SK-N-SH (cell line): Measurements from ENCODE around the gene WDHD1. TPM values are rescaled to one million over a fixed set of nuclear protein-coding genes. Genes with fewer than 3 reads are reported as not detected.

ENCODE experiments used
- CTCF ChIA-PET: fragments of 300-600, 350-600 bp; formaldehyde crosslinking; extraction: SDS; loops from one replicate; lab custom pipeline; 2021; lab: Yijun Ruan, JAX
- POLR2A ChIA-PET: fragments of 350-600 bp; sonication (Branson Sonifier 250); formaldehyde crosslinking; extraction: SDS; loops from one replicate; lab custom pipeline; 2020; ENCODE audit warnings: antibody characterized with exemption, inconsistent platforms; lab: Yijun Ruan, JAX
- DNase-seq: peaks from one replicate; pipeline ENCODE4 v3.0.0; 2012
- H2AFZ ChIP-seq: fragments of 200-600 bp; sonication (generic); 2 replicates; pipeline ENCODE4 v1.8.1; 2016; ENCODE audit warnings: antibody characterized with exemption, mild to moderate bottlenecking, low read depth
- H3F3A ChIP-seq: fragments of 200-600 bp; sonication (generic); replicated peaks from 2 replicates; pipeline ENCODE3; 2016; ENCODE audit warnings: antibody characterized with exemption, mild to moderate bottlenecking; ENCODE audit not compliant: insufficient read depth
- H3K27ac ChIP-seq, 2 experiments: fragments of 200-500 bp in 1 of 2; fragments of 200-600 bp in 1 of 2; sonication (Bioruptor generic) in 1 of 2; sonication (generic), shearing (Covaris generic) in 1 of 2; 2 replicates each; pipeline versions ENCODE4 v1.5.1 to v1.6.1; 2014 to 2016; ENCODE audit warnings: low read depth in 2 of 2, inconsistent platforms in 1 of 2, low read length in 1 of 2, mild to moderate bottlenecking in 1 of 2, mixed read lengths in 1 of 2
- H3K27me3 ChIP-seq: fragments of 200-600 bp; sonication (generic), shearing (Covaris generic); 2 replicates; pipeline ENCODE4 v1.6.1; 2016; ENCODE audit warnings: mixed run types; ENCODE audit not compliant: insufficient read depth
- H3K36me3 ChIP-seq, 2 experiments: fragments of 200-500 bp in 1 of 2; fragments of 200-600 bp in 1 of 2; sonication (Bioruptor generic) in 1 of 2; sonication (generic) in 1 of 2; replicated peaks in 1 of 2; 2 replicates each; pipeline versions ENCODE3 to v1.5.1; 2014 to 2016; ENCODE audit warnings: low read length in 1 of 2, mild to moderate bottlenecking in 1 of 2; ENCODE audit not compliant: insufficient read depth in 2 of 2, control insufficient read depth in 1 of 2
- H3K4me1 ChIP-seq, 2 experiments: fragments of 200-500 bp in 1 of 2; fragments of 200-600 bp in 1 of 2; sonication (Bioruptor generic) in 1 of 2; sonication (generic), shearing (Covaris generic) in 1 of 2; 2 replicates each; pipeline versions ENCODE4 v1.5.1 to v1.6.1; 2014 to 2016; ENCODE audit warnings: low read depth in 1 of 2, low read length in 1 of 2, mixed run types in 1 of 2; ENCODE audit not compliant: insufficient read depth in 2 of 2, control insufficient read depth in 1 of 2
- H3K4me2 ChIP-seq: fragments of 200-600 bp; sonication (generic), shearing (Covaris generic); 2 replicates; pipeline ENCODE4 v1.6.1; 2017; ENCODE audit warnings: mixed run types
- H3K4me3 ChIP-seq, 2 experiments: fragments of 200-500 bp in 1 of 2; fragments of 200-600 bp in 1 of 2; sonication (Bioruptor generic) in 1 of 2; sonication (generic), shearing (Covaris generic) in 1 of 2; 2 replicates each; pipeline versions ENCODE4 v1.5.1 to v1.8.1; 2014 to 2016; ENCODE audit warnings: low read depth in 2 of 2, inconsistent platforms in 1 of 2, low read length in 1 of 2, mild to moderate bottlenecking in 1 of 2, mixed read lengths in 1 of 2, moderate library complexity in 1 of 2
- H3K79me2 ChIP-seq: fragments of 200-600 bp; sonication (generic); 2 replicates; pipeline ENCODE4 v1.8.1; 2017; ENCODE audit warnings: mild to moderate bottlenecking; ENCODE audit not compliant: insufficient read depth
- H3K9ac ChIP-seq: fragments of 200-600 bp; sonication (generic); 2 replicates; pipeline ENCODE4 v1.6.1; 2017; ENCODE audit warnings: mixed run types
- H3K9me2 ChIP-seq: fragments of 200-600 bp; sonication (generic); 2 replicates; pipeline ENCODE4 v1.6.1; 2017; ENCODE audit warnings: mixed run types
- H3K9me3 ChIP-seq: fragments of 200-600 bp; sonication (generic); 2 replicates; pipeline ENCODE4 v1.6.1; 2017; ENCODE audit warnings: mixed run types, mild to moderate bottlenecking, moderate library complexity
- H4K20me1 ChIP-seq: fragments of 200-600 bp; sonication (generic); 2 replicates; pipeline ENCODE4 v1.6.1; 2017; ENCODE audit warnings: mild to moderate bottlenecking, mixed run types; ENCODE audit not compliant: insufficient read depth
- EP300 ChIP-seq, 2 experiments: IDR thresholded peaks; 2 replicates each; pipeline versions ENCODE4 v1.4.0 to v1.6.1; 2012; ENCODE audit warnings: borderline replicate concordance in 1 of 2, low read depth in 1 of 2, low read length in 1 of 2
- EZH2phosphoT487 ChIP-seq: fragments of 200-600 bp; sonication (generic); IDR thresholded peaks from 2 replicates; pipeline ENCODE4 v1.6.1; 2017; ENCODE audit warnings: low read depth, mixed run types, mild to moderate bottlenecking, antibody characterized with exemption, moderate library complexity, borderline replicate concordance
- FOXJ3 ChIP-seq: sonication (generic); formaldehyde crosslinking; IDR thresholded peaks from 2 replicates; pipeline ENCODE4 v1.5.1; 2020; ENCODE audit warnings: mild to moderate bottlenecking, missing genetic modification reagents
- GABPA ChIP-seq: IDR thresholded peaks from 2 replicates; pipeline ENCODE4 v1.4.0; 2012; ENCODE audit warnings: low read depth, mild to moderate bottlenecking
- GATA2 ChIP-seq: sonication (generic); formaldehyde crosslinking; IDR thresholded peaks from 2 replicates; pipeline ENCODE4 v1.5.0; 2020; ENCODE audit warnings: mild to moderate bottlenecking, missing genetic modification reagents
- JUND ChIP-seq: IDR thresholded peaks from 2 replicates; pipeline ENCODE4 v1.4.0; 2012
- MXI1 ChIP-seq: IDR thresholded peaks from 2 replicates; pipeline ENCODE4 v1.6.1; 2012; ENCODE audit warnings: mild to moderate bottlenecking, low read depth, low read length, improper control_type of control experiment
- NFIC ChIP-seq: IDR thresholded peaks from 2 replicates; pipeline ENCODE4 v1.4.0; 2012; ENCODE audit warnings: borderline replicate concordance
- POLR2AphosphoS5 ChIP-seq: IDR thresholded peaks from 2 replicates; pipeline ENCODE4 v1.6.1; 2012; ENCODE audit warnings: low read depth, low read length
- RAD21 ChIP-seq: IDR thresholded peaks from 2 replicates; pipeline ENCODE4 v1.6.1; 2012; ENCODE audit warnings: mild to moderate bottlenecking, low read length
- RFX5 ChIP-seq: IDR thresholded peaks from 2 replicates; pipeline ENCODE4 v1.6.1; 2012; ENCODE audit warnings: mild to moderate bottlenecking, improper control_type of control experiment, low read length
- RXRA ChIP-seq: IDR thresholded peaks from 2 replicates; pipeline ENCODE4 v1.4.0; 2012; ENCODE audit warnings: low read depth, mild to moderate bottlenecking, borderline replicate concordance
- TAF1 ChIP-seq: IDR thresholded peaks from 2 replicates; pipeline ENCODE4 v1.6.1; 2012; ENCODE audit warnings: low read depth, mild to moderate bottlenecking, low read length, moderate library complexity, borderline replicate concordance
- TEAD4 ChIP-seq: IDR thresholded peaks from 2 replicates; pipeline ENCODE4 v1.4.0; 2012; ENCODE audit warnings: mild to moderate bottlenecking, borderline replicate concordance; ENCODE audit not compliant: insufficient read depth
- WGBS: methylation state at CpG from one replicate; pipeline ENCODE4 v1.1.6; 2017; ENCODE audit warnings: low lambda C conversion rate; 5-methylcytosine and 5-hydroxymethylcytosine counted together
- polyA plus RNA-seq, 3 experiments: library from polyadenylated mRNA; depleted of rRNA; stranded (reverse); fragments of >200 nt; gene quantifications; 2 replicates each; pipeline ENCODE4 v1.2.3, GENCODE V29; 2012
- TF ChIP-seq, protein P1 (sequence below): IDR thresholded peaks from 2 replicates; pipeline ENCODE4 v1.4.0; 2012; ENCODE audit warnings: low read depth
- TF ChIP-seq, protein P2 (sequence below): fragments of 200-600 bp; sonication (generic); IDR thresholded peaks from 2 replicates; pipeline ENCODE4 v1.6.1; 2017; ENCODE audit warnings: antibody characterized with exemption, mild to moderate bottlenecking, moderate library complexity

Gene WDHD1
- polyA plus RNA-seq, 1 of the 3 experiments (the other 2 are of a cell fraction) = 2.9 TPM

DNA sequence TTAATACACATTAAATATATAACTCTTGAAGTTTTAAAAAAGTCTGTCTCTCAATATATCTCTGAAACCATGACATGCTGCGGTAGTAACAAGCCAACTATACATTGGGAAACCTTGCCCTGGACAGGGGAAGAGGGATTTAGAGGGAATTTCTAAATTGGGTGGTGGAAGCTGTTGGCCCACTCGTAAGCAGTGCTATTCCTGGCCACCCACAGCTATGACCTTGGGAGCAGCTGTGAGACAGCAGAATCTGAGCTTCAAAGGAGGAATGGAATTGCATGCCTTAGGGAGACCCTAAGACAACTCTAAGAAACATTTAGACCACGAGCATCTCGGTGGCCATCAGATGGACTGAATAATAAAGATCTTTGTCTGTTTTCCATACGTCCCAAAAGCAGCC lies 108.5 kb downstream of the WDHD1 start:
- 82% methylated on average over 5 of the region's 5 CpGs for WGBS
- Histone ChIP-seq H3K9me2 (no peaks in the 10 kb centered on the region), H3K27me3 (no peaks in the 10 kb centered on the region), H2AFZ (no peak overlapping the region), H3K9me3 (no peaks in the 10 kb centered on the region), H3K27ac (no peak overlapping the region), H3F3A (peaks cover 4% of the 10 kb centered on the region), H3K9ac (no peak overlapping the region), H4K20me1 (no peaks in the 10 kb centered on the region), H3K4me1 (peaks cover 0 to 4% of the 10 kb centered on the region in 2 experiments; a peak in 1 of 4 replicates), H3K4me3 (no peak overlapping the region), H3K4me2 (no peak overlapping the region), H3K79me2 (no peaks in the 10 kb centered on the region), H3K36me3 (no peaks in the 10 kb centered on the region)
- CTCF ChIA-PET = interaction anchor here (0.8 to 7.3 kb wide), 2 partner anchors 9 to 15 kb away, joined by 3 to 54 read pairs; partner anchors contain the start of gene GCH1
- POLR2A ChIA-PET = no interaction called here
- TF ChIP-seq NFIC (no peak), EP300 (IDR thresholded peaks at IDR 0.05; ENCODE audit: borderline replicate concordance in 1 of 2, low read depth in 1 of 2, low read length in 1 of 2) (no peak), JUND (no peak), MXI1 (no peak), POLR2AphosphoS5 (no peak), TEAD4 (no peak), RFX5 (no peak), TAF1 (no peak), EZH2phosphoT487 (no peak), GATA2 (CRISPR knock-in tag) (no peak), GABPA (no peak)
- TF ChIP-seq, protein P1, sequence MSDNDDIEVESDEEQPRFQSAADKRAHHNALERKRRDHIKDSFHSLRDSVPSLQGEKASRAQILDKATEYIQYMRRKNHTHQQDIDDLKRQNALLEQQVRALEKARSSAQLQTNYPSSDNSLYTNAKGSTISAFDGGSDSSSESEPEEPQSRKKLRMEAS = no peak
- no peak for DNase-seq

GRCh38 chr14:54916101-54916500 lies 110.8 kb downstream of the WDHD1 start:
- whole genome bisulfite sequencing = 95% methylated on average over 1 of the region's 1 CpG
- DNase-seq = no peak
- no peak overlapping the region for H3K4me2 ChIP-seq
- no peak for TF ChIP-seq TEAD4
- no peak for TF ChIP-seq RAD21
- TF ChIP-seq RXRA = no peak
- TF ChIP-seq, protein P2, sequence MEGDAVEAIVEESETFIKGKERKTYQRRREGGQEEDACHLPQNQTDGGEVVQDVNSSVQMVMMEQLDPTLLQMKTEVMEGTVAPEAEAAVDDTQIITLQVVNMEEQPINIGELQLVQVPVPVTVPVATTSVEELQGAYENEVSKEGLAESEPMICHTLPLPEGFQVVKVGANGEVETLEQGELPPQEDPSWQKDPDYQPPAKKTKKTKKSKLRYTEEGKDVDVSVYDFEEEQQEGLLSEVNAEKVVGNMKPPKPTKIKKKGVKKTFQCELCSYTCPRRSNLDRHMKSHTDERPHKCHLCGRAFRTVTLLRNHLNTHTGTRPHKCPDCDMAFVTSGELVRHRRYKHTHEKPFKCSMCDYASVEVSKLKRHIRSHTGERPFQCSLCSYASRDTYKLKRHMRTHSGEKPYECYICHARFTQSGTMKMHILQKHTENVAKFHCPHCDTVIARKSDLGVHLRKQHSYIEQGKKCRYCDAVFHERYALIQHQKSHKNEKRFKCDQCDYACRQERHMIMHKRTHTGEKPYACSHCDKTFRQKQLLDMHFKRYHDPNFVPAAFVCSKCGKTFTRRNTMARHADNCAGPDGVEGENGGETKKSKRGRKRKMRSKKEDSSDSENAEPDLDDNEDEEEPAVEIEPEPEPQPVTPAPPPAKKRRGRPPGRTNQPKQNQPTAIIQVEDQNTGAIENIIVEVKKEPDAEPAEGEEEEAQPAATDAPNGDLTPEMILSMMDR = no peak
- no peak for TF ChIP-seq FOXJ3
- TF ChIP-seq EZH2phosphoT487 = no peak
- H3K4me3 ChIP-seq = no peak overlapping the region
- CTCF ChIA-PET = interaction anchor here (1.7 kb wide), 1 partner anchor 110 kb away, joined by 5 read pairs; no protein-coding TSS in a partner anchor
- H3K27me3 ChIP-seq = no peaks in the 10 kb centered on the region
- H3K79me2 ChIP-seq = no peaks in the 10 kb centered on the region
- H3K36me3 ChIP-seq = no peaks in the 10 kb centered on the region
- no peak overlapping the region for H3K9ac ChIP-seq
- no peaks in the 10 kb centered on the region for H3F3A ChIP-seq
- no peak overlapping the region for H2AFZ ChIP-seq
- H3K4me1 ChIP-seq = peaks cover 0 to 2% of the 10 kb centered on the region in 2 experiments; a peak in 1 of 4 replicates
- H3K9me2 ChIP-seq = no peaks in the 10 kb centered on the region
- H4K20me1 ChIP-seq = no peaks in the 10 kb centered on the region
- H3K9me3 ChIP-seq = no peaks in the 10 kb centered on the region
- POLR2A ChIA-PET = no interaction called here
- H3K27ac ChIP-seq = no peak overlapping the region
